HCT116 (cell line): ENCODE results near the gene REEP3.
"Not testable (repeated sequence)": the region's sequence is repeated elsewhere in the genome, so short reads cannot be mapped to it uniquely, and the experiment has no call there.

Experiments used
- EZH2phosphoT487 ChIP-seq: fragments of 200-600 bp; IDR thresholded peaks from 2 replicates; pipeline ENCODE4 v1.6.1; 2018; ENCODE audit warnings: antibody characterized with exemption, borderline replicate concordance
- POLR2A ChIP-seq: IDR thresholded peaks from 2 replicates; pipeline ENCODE4 v1.7.0; 2011; ENCODE audit warnings: borderline replicate concordance; ENCODE audit not compliant: insufficient read depth, insufficient read length; ENCODE audit errors: extremely low read depth

DNA sequence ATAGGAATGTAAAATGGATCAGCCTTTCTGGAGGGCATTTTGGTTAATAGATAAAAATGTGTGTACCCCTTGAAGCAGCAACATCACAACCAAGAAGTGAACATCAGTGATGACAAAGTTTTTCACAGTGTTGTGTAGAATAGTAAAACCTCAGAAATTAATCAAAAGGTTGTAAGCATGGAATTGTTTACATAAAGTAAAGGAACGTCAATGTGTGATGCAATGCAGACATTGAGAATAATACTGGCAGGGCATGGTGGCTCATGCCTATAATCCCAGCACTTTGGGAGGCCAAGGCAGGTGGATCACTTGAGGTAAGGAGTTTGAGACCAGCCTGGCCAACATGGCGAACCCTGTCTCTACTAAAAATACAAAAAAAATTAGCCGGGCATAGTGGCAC lies 43.5 kb downstream of the REEP3 start:
- TF ChIP-seq EZH2phosphoT487, POLR2A: not testable (repeated sequence)
